Stimulated activated naive CD8-positive, alpha-beta T cell treated with anti-CD3 and anti-CD28 coated beads, Interleukin-15, Interleukin-2, amounts not matched to agents 100 ng/mL and 50 ng/mL, for 24 hours (primary cell): ENCODE results near the gene METTL8.
"Not testable (repeated sequence)": the region's sequence is repeated elsewhere in the genome, so short reads cannot be mapped to it uniquely, and the experiment has no call there.

ENCODE experiments used
- H3K27ac Mint-ChIP-seq: one replicate; pipeline ENCODE4 v1.8.0; 2021; ENCODE audit warnings: mild to moderate bottlenecking, mixed read lengths
- H3K27me3 Mint-ChIP-seq: one replicate; pipeline ENCODE4 v1.8.0; 2021; ENCODE audit warnings: mixed read lengths
- H3K36me3 Mint-ChIP-seq: one replicate; pipeline ENCODE4 v1.8.0; 2021; ENCODE audit warnings: low read depth, mixed read lengths
- H3K4me1 Mint-ChIP-seq: one replicate; pipeline ENCODE4 v1.8.0; 2021; ENCODE audit warnings: low read depth, mixed read lengths
- H3K4me3 Mint-ChIP-seq: one replicate; pipeline ENCODE4 v1.8.0; 2021; ENCODE audit warnings: mild to moderate bottlenecking, mixed read lengths
- H3K9me3 Mint-ChIP-seq: one replicate; pipeline ENCODE4 v1.8.0; 2021; ENCODE audit warnings: mixed read lengths

METTL8 gene

DNA sequence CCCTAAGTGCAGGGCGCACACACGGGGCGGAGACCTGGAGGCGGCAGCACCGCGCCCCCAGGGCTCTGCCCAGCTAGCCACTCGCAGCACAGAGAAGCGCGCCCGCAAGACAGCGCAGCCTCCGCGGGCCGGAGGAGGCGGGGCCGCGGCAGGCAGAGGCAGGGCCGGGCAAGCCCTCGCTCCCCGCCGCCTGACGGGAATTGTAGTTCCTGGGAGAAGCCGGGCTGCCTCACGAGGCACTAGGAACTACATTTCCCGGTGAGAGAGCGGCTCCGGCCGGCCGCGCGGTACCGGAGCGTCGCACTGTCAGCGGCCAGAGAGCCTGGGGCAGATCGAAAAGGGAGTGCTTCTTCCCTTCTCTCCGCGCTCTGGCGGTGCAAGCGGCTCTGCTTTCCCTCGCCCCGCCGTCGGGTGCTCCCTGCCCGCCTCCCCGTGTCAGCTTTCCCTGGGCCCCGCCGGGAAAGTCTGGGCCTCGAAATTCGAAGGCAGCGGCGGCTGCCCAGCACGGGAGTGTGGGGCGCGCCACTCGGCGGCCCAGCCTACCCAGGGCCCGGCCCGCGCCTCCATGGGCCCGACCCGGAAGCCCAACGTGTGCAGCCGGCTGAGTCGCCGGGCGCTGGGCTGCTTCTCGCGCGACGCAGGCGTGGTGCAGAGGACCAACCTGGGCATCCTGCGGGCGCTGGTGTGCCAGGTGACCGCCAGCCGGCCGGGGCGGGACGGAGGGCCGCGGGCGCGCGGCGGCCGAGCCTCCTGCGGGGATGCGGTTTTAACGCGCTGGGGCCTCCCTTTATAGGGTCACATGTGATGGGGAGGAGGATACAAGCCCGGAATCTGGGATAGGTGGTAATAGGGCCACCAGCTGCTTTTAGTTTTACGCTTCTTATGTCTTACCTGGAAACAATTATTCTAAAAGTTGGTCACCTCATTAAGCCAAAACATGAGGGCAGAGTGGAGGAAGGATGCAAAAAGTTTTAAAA lies 511 bp upstream of the METTL8 start, which contains the start of gene DCAF17:
TSS of gene DCAF17 (plus strand) at position 214 of the 977 bp plus-strand sequence. CDS start at position 566, 352 bp downstream.
- Mint-ChIP-seq H3K27ac (peak within 1 kb of the TSS; percentile 94), H3K4me3 (peak within 1 kb of the TSS; percentile 88), H3K9me3 (peaks cover 4% of the 10 kb centered on the region), H3K36me3 (peaks cover 80% of the 10 kb centered on the region), H3K27me3 (no peaks in the 10 kb centered on the region), H3K4me1 (peaks cover 54% of the 10 kb centered on the region)

DNA sequence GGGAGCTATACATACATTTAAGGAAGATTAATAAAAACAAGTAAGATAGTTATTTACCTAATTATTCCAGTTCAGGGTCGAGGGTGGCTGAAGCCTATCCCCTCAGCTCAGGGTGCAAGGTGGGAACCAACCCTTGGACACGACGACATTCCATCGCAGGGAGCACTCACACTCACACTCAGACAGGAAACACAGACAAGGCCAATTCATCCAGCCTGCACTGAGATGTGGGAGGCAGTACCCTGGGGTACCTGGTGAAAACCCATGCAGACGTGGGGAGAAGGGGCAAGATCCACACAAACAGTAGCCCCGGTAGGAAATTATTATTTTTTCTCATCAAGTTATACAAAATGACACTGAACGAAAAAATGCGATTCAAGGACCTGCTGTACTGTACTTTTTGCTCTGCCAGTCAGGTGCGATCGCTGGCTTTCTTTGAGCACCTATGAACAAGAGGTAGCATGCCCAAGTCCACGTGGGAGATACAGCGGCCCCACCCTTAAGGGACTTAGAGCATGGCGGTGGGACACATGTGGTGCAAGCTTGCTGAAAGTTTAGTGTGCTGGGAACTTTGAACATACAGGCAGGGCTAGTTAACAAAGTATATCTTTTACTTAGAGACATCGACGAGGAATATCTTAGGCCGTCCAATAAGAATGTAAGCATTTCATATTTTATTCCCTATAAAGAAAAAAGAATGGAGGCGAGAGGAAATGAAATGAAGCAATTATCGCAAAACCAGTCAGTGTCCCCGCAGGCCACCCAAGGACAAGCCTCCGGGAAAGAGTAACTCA lies 624 bp downstream of the METTL8 start:
- Mint-ChIP-seq H3K4me1 (peaks cover 54% of the 10 kb centered on the region), H3K27me3 (no peaks in the 10 kb centered on the region), H3K4me3 (peak overlapping the region; percentile 88), H3K27ac (peak overlapping the region; percentile 93), H3K9me3 (peaks cover 4% of the 10 kb centered on the region), H3K36me3 (peaks cover 78% of the 10 kb centered on the region)

DNA sequence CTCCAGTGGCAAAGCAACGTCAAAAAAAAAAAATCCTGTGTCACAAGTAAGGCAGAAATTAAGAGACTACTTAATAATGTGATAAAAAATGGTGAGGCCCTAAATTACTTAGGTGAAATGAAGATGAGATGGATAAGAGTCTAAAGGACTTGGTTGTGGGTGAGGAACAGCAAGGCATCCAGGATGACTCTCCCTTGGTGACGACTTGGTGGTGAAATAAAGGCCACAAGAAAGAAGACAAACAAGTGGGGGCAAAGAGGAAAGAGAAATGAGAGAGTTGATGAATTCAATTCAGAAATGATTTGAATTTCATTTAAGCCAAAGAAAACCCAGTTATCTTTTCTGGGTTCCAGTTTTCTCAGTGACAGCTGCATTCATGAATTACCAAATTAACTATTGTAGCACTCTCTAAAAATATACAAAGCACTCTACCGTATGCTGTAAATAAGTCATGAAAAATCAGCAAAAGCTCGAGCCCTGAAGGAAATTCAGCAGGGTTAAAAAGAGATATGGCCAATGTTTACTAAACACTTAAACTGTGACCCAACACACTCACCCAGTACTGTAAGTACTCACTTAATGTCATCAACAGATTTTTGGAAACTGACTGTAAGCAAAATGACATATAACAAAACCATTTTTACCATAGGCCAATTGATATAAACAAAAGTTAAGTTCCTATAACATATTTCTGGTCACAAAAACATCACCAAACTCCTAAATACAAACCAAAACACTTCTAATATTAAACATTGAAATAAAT lies 1.4 kb downstream of the METTL8 start:
- Mint-ChIP-seq H3K27ac (peak overlapping the region; percentile 93), H3K9me3 (peaks cover 4% of the 10 kb centered on the region), H3K27me3 (no peaks in the 10 kb centered on the region), H3K4me1 (peaks cover 47% of the 10 kb centered on the region), H3K4me3 (peak overlapping the region; percentile 88), H3K36me3 (peaks cover 71% of the 10 kb centered on the region)

DNA sequence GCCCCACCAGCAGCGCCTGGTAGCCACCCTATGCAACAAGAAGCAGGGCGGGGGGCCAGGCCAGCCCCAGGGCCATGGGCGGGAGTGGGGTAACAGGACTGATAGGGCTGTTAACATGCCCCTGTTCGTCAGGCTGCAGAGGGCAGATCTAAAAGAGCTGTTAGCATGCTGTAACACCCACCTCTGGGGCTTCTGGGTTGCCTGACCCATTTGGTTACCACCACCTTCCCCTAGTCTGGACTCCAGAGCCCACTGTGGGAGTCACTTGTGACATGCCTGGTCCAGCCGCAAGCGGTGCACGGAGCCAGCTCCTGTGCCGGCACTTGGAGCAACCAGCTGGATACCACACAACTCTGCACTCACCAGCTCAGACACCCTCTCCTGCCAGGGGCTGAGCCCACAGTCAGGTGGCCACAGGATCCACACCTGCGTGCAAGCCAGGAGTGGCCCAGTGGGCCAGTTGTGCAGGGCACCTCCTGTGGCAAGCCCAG lies 2.1 kb downstream of the METTL8 start:
- Mint-ChIP-seq H3K9me3 (peaks cover 4% of the 10 kb centered on the region), H3K4me3 (peak overlapping the region; percentile 88), H3K36me3 (peaks cover 71% of the 10 kb centered on the region), H3K27ac (peak overlapping the region; percentile 93), H3K27me3 (no peaks in the 10 kb centered on the region), H3K4me1 (peaks cover 42% of the 10 kb centered on the region)

- peaks cover 33% of the 10 kb centered on the region for H3K4me1 Mint-ChIP-seq
- H3K36me3 Mint-ChIP-seq: peaks cover 68% of the 10 kb centered on the region
- no peak overlapping the region for H3K4me3 Mint-ChIP-seq
- H3K27me3 Mint-ChIP-seq: no peaks in the 10 kb centered on the region
- peaks cover 4% of the 10 kb centered on the region for H3K9me3 Mint-ChIP-seq
- H3K27ac Mint-ChIP-seq: no peak overlapping the region
Observed at GRCh38 chr2:171430516-171431410, 3.0 kb downstream of the METTL8 start.

DNA sequence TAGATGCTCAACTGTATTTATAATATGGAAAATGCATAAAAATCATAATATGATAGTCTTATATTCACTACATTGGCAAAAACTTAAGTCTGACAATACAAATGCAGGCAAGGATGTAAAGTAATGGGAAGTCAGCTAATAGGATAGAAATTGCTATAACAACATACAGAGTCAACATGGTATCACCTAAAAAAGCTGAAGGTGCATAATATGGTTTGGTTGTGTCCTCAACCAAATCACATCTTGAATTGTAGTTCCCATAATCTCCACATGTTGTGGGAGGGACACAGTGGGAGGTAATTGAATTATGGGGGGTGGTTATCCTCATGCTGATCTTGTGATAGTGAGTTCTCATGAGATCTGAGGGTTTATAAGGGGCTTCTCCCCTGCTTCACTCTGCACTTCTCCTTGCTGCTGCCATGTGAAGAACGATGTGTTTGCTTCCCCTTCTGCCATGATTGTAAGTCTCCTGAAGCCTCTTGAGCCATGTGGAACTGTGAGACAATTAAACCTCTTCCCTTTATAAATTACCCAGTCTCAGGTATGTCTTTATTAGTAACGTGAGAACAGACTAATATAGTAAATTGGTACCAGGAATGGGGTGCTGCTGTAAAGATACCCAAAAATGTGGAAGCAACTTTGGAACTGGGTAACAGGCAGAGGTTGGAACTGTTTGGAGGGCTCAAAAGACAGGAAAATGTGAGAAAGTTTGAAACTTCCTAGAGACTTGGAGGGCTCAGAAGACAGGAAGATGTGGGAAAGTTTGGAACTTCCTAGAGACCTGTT lies 10.9 kb downstream of the METTL8 start:
- H3K27ac Mint-ChIP-seq, H3K4me3 Mint-ChIP-seq, H3K27me3 Mint-ChIP-seq: not testable (repeated sequence)
- H3K4me1 Mint-ChIP-seq: peaks cover 30% of the 10 kb centered on the region
- H3K9me3 Mint-ChIP-seq: peaks cover 16% of the 10 kb centered on the region
- H3K36me3 Mint-ChIP-seq: peaks cover 63% of the 10 kb centered on the region

DNA sequence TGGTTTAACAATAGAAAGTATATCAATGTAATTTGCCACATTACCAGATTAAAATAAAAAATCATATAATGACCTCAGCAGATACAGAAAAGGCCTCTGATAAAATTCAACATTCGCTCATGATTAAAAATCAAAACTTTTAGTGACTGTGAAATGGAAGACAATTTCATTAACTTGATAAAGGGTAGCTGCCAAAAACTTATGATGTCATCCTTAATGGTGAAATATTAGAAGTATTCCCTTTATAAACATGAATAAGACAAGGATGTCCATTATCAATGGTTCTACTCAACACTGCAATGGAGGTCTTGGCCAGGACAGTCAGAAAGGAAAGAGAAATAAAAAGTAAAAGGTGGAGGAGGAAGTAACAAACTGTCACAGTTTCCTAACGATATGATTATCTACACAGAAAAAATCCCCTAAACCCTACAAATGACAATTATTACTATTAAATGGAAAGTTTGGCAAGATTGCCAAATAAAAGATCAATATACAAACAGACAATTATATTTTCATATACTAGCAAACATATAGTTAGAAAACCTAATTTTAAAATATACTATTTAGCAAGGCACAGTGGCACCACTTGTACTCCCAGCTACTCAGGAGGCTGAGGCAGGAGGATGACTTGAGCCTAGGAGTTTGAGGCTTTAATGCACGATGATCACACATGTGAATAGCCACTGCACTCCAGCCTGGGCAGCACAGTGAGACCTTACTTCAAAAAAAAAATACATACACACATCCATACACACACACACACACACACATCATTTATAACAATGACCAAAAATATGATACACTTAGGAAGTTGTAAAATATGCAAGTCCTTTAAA lies 12.8 kb downstream of the METTL8 start:
- Mint-ChIP-seq H3K27me3 (no peaks in the 10 kb centered on the region), H3K27ac (peak overlapping the region; percentile 59), H3K9me3 (peaks cover 16% of the 10 kb centered on the region), H3K4me3 (no peak overlapping the region), H3K4me1 (peaks cover 40% of the 10 kb centered on the region), H3K36me3 (peaks cover 50% of the 10 kb centered on the region)

GRCh38 chr2:171419333-171419732 lies 14.5 kb downstream of the METTL8 start:
- H3K27me3 Mint-ChIP-seq: no peaks in the 10 kb centered on the region
- H3K27ac Mint-ChIP-seq: no peak overlapping the region
- peaks cover 52% of the 10 kb centered on the region for H3K4me1 Mint-ChIP-seq
- peaks cover 13% of the 10 kb centered on the region for H3K9me3 Mint-ChIP-seq
- H3K36me3 Mint-ChIP-seq: peaks cover 39% of the 10 kb centered on the region
- H3K4me3 Mint-ChIP-seq: no peak overlapping the region

GRCh38 chr2:171416009-171416926 lies 17.5 kb downstream of the METTL8 start:
- Mint-ChIP-seq H3K4me3 (peak overlapping the region; percentile 2), H3K4me1 (peaks cover 44% of the 10 kb centered on the region)

GRCh38 chr2:171414645-171415044 lies 19.1 kb downstream of the METTL8 start:
- peak overlapping the region; percentile 37 for H3K4me3 Mint-ChIP-seq
- H3K36me3 Mint-ChIP-seq: peaks cover 16% of the 10 kb centered on the region
- not testable (repeated sequence) for H3K27me3 Mint-ChIP-seq, H3K9me3 Mint-ChIP-seq
- peaks cover 29% of the 10 kb centered on the region for H3K4me1 Mint-ChIP-seq
- H3K27ac Mint-ChIP-seq: peak overlapping the region; percentile 81

More at GRCh38 chr2:171416009-171416926, 17.5 kb downstream of the METTL8 start:
- peak overlapping the region; percentile 78 for H3K27ac Mint-ChIP-seq
- H3K36me3 Mint-ChIP-seq: peaks cover 22% of the 10 kb centered on the region
- no peaks in the 10 kb centered on the region for H3K27me3 Mint-ChIP-seq
- H3K9me3 Mint-ChIP-seq: peaks cover 3% of the 10 kb centered on the region

DNA sequence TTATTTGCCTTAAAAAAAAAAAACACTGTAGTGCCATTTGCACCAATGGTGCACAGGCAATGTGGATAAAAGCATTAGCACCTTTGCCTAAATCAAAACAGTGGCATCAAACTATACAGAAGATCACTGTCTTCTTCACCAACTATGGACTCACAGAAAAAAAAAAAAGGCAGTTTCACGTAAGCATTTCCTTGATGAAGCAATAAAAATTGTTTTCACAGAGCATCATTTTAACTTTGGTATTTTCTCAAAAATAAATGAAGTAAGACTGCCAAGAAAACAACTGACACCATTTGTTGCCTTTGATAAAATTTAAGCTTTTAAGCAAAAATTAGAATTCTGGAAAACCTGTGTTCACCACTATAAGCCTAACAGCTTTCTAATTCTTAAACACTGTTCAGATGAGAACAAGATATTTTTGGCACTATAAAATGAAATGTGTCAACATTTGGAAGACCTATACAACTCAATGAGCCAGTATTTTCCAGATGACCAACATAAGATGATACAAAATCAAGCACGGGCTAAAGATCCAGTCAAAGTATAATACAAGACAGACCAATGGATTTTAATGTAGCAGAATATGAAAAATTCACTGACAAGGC lies 21.1 kb downstream of the METTL8 start:
- peaks cover 33% of the 10 kb centered on the region for H3K4me1 Mint-ChIP-seq
- peaks cover 14% of the 10 kb centered on the region for H3K36me3 Mint-ChIP-seq
- H3K27ac Mint-ChIP-seq: no peak overlapping the region
- no peak overlapping the region for H3K4me3 Mint-ChIP-seq
- no peaks in the 10 kb centered on the region for H3K9me3 Mint-ChIP-seq
- H3K27me3 Mint-ChIP-seq: no peaks in the 10 kb centered on the region
